Large intestine (tissue), 3 donors: Measurements from ENCODE around the gene ZCCHC10. TPM values are rescaled to one million over a fixed set of nuclear protein-coding genes. Genes with fewer than 3 reads are reported as not detected.
"Not testable (repeated sequence)": the region's sequence is repeated elsewhere in the genome, so short reads cannot be mapped to it uniquely, and the experiment has no call there.

Source experiments
- DNase-seq, 2 donors: peaks; one replicate each; pipeline versions ENCODE4 v3.0.0 to v3.0.0-alpha.2; 2013
- H3K27ac ChIP-seq: one replicate; pipeline ENCODE4 v1.5.1; 2013; ENCODE audit warnings: low read length
- H3K27me3 ChIP-seq: 2 replicates; pipeline ENCODE4 v1.6.1; 2013; ENCODE audit warnings: low read length; ENCODE audit not compliant: control insufficient read depth, insufficient read depth
- H3K36me3 ChIP-seq: 2 replicates; pipeline ENCODE4 v1.6.1; 2013; ENCODE audit warnings: low read length; ENCODE audit not compliant: control insufficient read depth, insufficient read depth
- H3K4me1 ChIP-seq: one replicate; pipeline ENCODE4 v1.6.1; 2013; ENCODE audit warnings: low read length; ENCODE audit not compliant: control insufficient read depth, insufficient read depth
- H3K4me3 ChIP-seq: one replicate; pipeline ENCODE4 v1.5.1; 2013; ENCODE audit warnings: low read length
- H3K9me3 ChIP-seq: one replicate; pipeline ENCODE4 v1.6.1; 2013; ENCODE audit warnings: mild to moderate bottlenecking, low read depth, low read length, moderate library complexity; ENCODE audit not compliant: control insufficient read depth
- WGBS: methylation state at CpG from one replicate; pipeline ENCODE4 v1.1.5; 2013; ENCODE audit warnings: low lambda C conversion rate; ENCODE audit not compliant: insufficient coverage; 5-methylcytosine and 5-hydroxymethylcytosine counted together
- polyA plus RNA-seq: library from polyadenylated mRNA; unstranded; fragments of 120-200 nt; gene quantifications from one replicate; pipeline ENCODE4 v1.2.1, GENCODE V29; 2013

ZCCHC10 gene
- polyA plus RNA-seq, 1 donor, result 25.3 TPM

DNA sequence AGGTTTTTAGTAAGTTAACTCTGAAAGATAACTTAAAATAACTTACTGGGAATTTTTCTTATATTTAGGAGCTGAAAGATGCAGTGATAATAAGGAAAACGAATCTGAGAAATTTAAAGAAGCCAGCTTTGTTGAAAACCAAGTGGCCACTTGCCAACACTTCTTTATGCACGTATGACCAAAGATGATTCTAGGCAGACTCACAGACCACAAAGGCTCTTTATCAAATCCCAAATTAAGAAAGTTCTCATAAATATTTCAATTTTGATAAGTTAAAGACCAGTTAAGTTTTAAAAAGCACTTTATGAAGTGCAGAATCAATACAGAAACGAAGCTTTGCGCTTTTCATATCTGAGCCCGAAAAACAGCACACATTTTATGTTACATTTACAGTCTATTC is 64.5 kb downstream of the ZCCHC10 start:
- Histone ChIP-seq H3K9me3 (no peaks in the 10 kb centered on the region), H3K27me3 (no peaks in the 10 kb centered on the region), H3K36me3 (peaks cover 2% of the 10 kb centered on the region), H3K4me1 (peaks cover 5% of the 10 kb centered on the region), H3K27ac (peak overlapping the region; percentile 92), H3K4me3 (peak overlapping the region; percentile 78)
- DNase-seq, result peak; percentile 17 to 35
- 0% methylated on average over 1 of the region's 5 CpGs for WGBS

DNA sequence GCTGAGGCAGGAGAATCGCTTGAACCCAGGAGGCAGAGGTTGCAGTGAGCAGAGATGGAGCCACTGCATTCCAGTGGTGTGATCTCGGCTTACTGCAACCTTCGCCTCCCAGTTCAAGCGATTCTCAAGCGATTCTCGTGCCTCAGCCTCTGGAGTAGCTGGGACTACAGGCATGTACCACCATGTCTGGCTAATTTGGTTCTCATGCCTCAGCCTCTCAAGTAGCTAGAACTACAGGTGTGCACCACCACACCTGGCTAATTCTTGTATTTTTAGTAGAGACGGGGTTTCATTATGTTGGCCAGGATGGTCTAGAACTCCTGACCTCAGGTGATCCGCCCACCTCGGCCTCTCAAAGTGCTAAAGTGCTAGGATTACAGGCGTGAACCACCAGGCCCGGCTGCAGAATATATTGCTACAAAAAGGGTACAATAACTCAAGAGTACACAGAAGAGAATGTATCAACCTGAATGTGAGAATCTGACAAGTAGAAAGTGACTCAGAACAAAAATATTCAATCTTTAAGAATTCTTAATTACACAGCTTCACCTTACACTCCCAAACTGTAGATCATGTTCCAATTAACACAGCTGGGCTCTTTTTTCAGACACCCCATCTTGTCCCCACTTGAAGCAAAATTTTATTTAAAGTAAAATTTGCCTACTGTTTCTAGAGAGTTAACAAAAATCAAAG is 65.1 kb downstream of the ZCCHC10 start:
- DNase-seq, H3K27me3 ChIP-seq, H3K4me1 ChIP-seq, H3K36me3 ChIP-seq, H3K9me3 ChIP-seq: not testable (repeated sequence)
- H3K4me3 ChIP-seq, result peak overlapping the region; percentile 78
- H3K27ac ChIP-seq, result peak overlapping the region; percentile 92
- WGBS, result 100% methylated on average over 1 of the region's 11 CpGs

DNA sequence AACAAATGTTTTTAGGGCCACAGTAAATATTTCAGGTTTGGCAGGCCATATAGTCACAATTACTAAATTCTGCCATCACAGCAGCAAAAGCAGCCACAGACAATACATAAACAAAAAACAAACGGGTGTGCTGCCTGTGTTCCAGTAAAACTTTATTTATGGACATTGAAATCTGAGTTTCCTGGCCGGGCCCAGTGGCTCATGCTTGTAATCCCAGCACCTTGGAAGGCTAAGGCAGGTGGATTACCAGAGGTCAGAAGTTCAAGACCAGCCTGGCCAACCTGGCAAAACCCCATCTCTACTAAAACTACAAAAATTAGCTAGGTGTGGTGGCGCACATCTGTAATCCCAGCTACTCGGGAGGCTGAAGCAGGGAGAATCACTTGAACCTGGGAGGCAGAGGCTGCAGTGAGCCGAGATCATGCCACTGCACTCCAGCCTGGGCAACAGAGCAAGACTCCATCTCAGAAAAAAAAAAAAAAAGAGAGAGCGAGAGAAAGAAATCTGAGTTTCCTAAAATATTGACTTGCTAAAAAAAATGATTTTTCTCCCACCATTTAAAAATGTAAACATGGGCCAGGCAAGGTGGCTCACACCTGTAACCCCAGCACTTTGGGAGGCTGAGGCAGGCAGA is 70.1 kb downstream of the ZCCHC10 start:
- not testable (repeated sequence) for H3K27ac ChIP-seq, H3K4me3 ChIP-seq, H3K4me1 ChIP-seq, H3K27me3 ChIP-seq, DNase-seq, H3K9me3 ChIP-seq
- H3K36me3 ChIP-seq, result peaks cover 17% of the 10 kb centered on the region
- no CpG with 5 or more reads among the region's 6 CpGs for WGBS

GRCh38 chr5:132953710-132954109 is 72.6 kb downstream of the ZCCHC10 start:
- WGBS, result 50% methylated on average over 1 of the region's 6 CpGs
- H3K4me1 ChIP-seq, result no peaks in the 10 kb centered on the region
- no peak overlapping the region for H3K27ac ChIP-seq
- peaks cover 9% of the 10 kb centered on the region for H3K9me3 ChIP-seq
- H3K4me3 ChIP-seq, result no peak overlapping the region
- H3K36me3 ChIP-seq, result peaks cover 17% of the 10 kb centered on the region
- H3K27me3 ChIP-seq, result no peaks in the 10 kb centered on the region
- DNase-seq, result no peak

GRCh38 chr5:132952829-132953228 is 73.5 kb downstream of the ZCCHC10 start:
- no peak overlapping the region for H3K4me3 ChIP-seq
- H3K4me1 ChIP-seq, result no peaks in the 10 kb centered on the region
- H3K27me3 ChIP-seq, result no peaks in the 10 kb centered on the region
- DNase-seq, result no peak
- peaks cover 9% of the 10 kb centered on the region for H3K9me3 ChIP-seq
- WGBS, result no CpG with 5 or more reads among the region's 2 CpGs
- peaks cover 17% of the 10 kb centered on the region for H3K36me3 ChIP-seq
- H3K27ac ChIP-seq, result no peak overlapping the region

- Histone ChIP-seq H3K36me3 (peaks cover 16% of the 10 kb centered on the region), H3K4me1 (no peaks in the 10 kb centered on the region), H3K27me3 (no peaks in the 10 kb centered on the region), H3K27ac (no peak overlapping the region), H3K9me3 (peaks cover 9% of the 10 kb centered on the region), H3K4me3 (no peak overlapping the region)
- WGBS, result 100% methylated on average over 2 of the region's 2 CpGs
- DNase-seq, result no peak
Measured at GRCh38 chr5:132951897-132952296, 74.5 kb downstream of the ZCCHC10 start.

GRCh38 chr5:132949136-132949535 is 77.2 kb downstream of the ZCCHC10 start:
- Histone ChIP-seq H3K4me3 (no peak overlapping the region), H3K27ac (no peak overlapping the region), H3K4me1 (no peaks in the 10 kb centered on the region), H3K36me3 (peaks cover 6% of the 10 kb centered on the region), H3K9me3 (peaks cover 3% of the 10 kb centered on the region), H3K27me3 (no peaks in the 10 kb centered on the region)
- no peak for DNase-seq
- no CpG with 5 or more reads among the region's 2 CpGs for WGBS

DNA sequence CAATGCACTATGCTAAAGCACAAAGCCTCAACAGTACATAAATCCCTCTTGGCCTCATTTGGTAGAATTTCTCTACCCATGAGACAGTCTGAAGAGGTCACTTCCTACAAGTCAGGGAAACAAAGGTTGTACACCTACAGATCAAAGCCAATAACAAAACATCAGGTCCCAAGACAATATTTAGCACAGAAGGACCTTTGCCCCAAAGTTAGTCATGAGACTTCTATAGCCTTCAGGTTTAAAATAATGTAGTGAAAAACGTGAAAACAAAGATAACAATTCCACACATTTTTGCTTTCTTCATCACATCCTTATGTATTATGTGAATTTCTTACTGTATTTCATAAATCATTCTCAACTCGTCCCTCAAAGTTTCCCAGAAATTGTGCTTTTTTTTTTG is 78.7 kb downstream of the ZCCHC10 start:
- Histone ChIP-seq H3K4me1 (no peaks in the 10 kb centered on the region), H3K36me3 (peaks cover 8% of the 10 kb centered on the region), H3K27ac (peak overlapping the region; percentile 19), H3K27me3 (no peaks in the 10 kb centered on the region), H3K4me3 (no peak overlapping the region), H3K9me3 (peaks cover 3% of the 10 kb centered on the region)
- DNase-seq, result peak in 1 of 2 donors; percentile 63
- WGBS, result 50% methylated on average over 1 of the region's 2 CpGs

Other genes with a start within 250 kb of the ZCCHC10 start
- 44.0 TPM for gene SEPTIN8, start 249.3 kb downstream of the ZCCHC10 start, polyA plus RNA-seq
- 54.3 TPM for gene SOWAHA, start 213.2 kb downstream of the ZCCHC10 start, polyA plus RNA-seq
- gene SHROOM1, start 195.9 kb downstream of the ZCCHC10 start, polyA plus RNA-seq, result 15.9 TPM
- 0.51 TPM for gene GDF9, start 160.1 kb downstream of the ZCCHC10 start, polyA plus RNA-seq
- gene UQCRQ, start 159.9 kb downstream of the ZCCHC10 start, polyA plus RNA-seq, result 258 TPM
- 12.3 TPM for gene LEAP2, start 152.9 kb downstream of the ZCCHC10 start, polyA plus RNA-seq
- gene AFF4, start 62.9 kb downstream of the ZCCHC10 start, polyA plus RNA-seq, result 49.1 TPM
- gene HSPA4, start 25.5 kb upstream of the ZCCHC10 start, polyA plus RNA-seq, result 68.3 TPM